GM10266 (cell line): ENCODE data around the gene PCNX2.

Source experiments
- DNase-seq: peaks from one replicate; pipeline ENCODE4 v3.0.0; 2012; ENCODE audit errors: extremely low spot score
- CTCF ChIP-seq: IDR thresholded peaks from 2 replicates; pipeline ENCODE4 v1.5.1; 2012; ENCODE audit warnings: mild to moderate bottlenecking, low read depth; ENCODE audit not compliant: control insufficient read depth, insufficient read depth; ENCODE audit errors: missing control alignments

The PCNX2 gene

GRCh38 chr1:233295237-233295974, at the start of gene PCNX2:
TSS of gene PCNX2 (minus strand) at chr1:233295725. CDS start at chr1:233295478, 247 bp downstream.
- no peak for TF ChIP-seq CTCF
- peak; percentile 86 for DNase-seq

DNA sequence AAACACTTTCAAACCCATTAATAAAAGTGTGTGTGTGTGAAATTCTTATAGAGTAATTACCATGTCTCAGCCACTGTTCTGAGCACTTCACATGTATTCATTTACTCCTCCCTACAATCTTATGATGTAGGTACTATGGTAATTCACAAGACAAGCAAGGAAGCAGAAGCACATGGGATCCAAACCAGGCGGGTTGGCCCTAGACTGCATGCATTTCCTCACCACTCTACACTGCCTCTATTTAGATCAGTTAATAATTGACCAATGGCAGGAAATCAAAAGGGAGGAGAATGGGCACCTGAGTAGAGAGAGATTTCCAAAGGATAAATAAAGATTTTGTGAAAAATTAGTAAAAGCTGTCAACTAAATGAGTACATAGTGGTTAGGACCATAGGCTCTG, 47.7 kb upstream of the PCNX2 start:
- no peak for TF ChIP-seq CTCF
- no peak for DNase-seq

DNA sequence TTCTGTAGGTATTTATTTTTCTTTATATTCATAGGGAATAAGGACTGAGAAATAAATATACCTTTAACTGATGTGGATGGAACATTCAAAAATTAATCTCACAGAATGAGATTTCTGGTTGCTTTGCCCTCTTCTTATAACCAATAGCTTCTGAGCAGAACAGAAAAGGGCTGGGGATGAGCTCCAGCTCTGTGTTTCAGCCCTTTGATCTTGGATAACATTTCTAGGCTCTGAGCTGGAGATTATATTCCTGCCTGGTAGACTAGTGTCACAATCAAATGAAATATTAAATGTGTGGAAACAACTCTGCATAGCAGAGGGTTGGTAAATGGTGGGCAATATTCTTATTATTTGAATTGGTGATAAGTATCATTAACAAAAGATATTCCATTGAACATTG, 46.6 kb upstream of the PCNX2 start:
- TF ChIP-seq CTCF: no peak
- DNase-seq: no peak

GRCh38 chr1:233340966-233341516, 45.5 kb upstream of the PCNX2 start:
- DNase-seq: no peak
- TF ChIP-seq CTCF: no peak

- no peak for TF ChIP-seq CTCF
- DNase-seq: no peak
Measured at GRCh38 chr1:233340031-233340555, 44.6 kb upstream of the PCNX2 start.

DNA sequence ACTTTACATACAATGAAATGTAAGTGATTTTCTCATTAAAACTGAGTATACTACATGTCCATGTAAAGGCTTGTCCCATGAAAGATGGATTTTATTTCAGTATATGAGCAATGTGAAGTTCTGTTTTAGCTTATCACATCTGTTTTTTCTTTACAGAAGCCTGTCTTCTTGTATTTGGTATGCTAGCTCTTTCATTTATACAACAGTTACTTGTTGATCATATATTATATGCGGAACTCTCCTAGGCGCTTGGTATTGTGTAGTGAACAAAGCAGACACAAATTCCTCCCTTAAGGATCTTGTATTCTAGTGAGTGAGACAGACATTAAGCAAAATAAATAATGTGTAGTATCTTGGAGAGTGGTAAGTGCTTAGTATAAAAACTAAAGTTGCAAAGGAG, 42.6 kb upstream of the PCNX2 start:
- TF ChIP-seq CTCF: no peak
- DNase-seq: no peak

GRCh38 chr1:233337505-233337904, 42.0 kb upstream of the PCNX2 start:
- no peak for DNase-seq
- no peak for TF ChIP-seq CTCF
